Liver (tissue), 3 donors: ENCODE measurements around the gene ZNF662.
A peak's percentile ranks its signal among the peaks of the same experiment; 100 is the strongest.

Experiments
- CTCF ChIP-seq: fragments of 150-350 bp; IDR thresholded peaks from 2 replicates; pipeline ENCODE4 v1.5.1; 2017; ENCODE audit warnings: improper control_type of control experiment, low read depth, low read length; ENCODE audit not compliant: missing input control
- FOXA1 ChIP-seq: IDR thresholded peaks from 2 replicates; pipeline ENCODE4 v1.6.1; 2016; ENCODE audit warnings: antibody characterized with exemption
- GABPA ChIP-seq, 2 donors: IDR thresholded peaks in 1 of 2; conservative IDR thresholded peaks in 1 of 2; 2 replicates each; pipeline ENCODE4 v1.6.1; 2016; ENCODE audit warnings: antibody characterized with exemption in 2 of 2, mild to moderate bottlenecking in 1 of 2, moderate library complexity in 1 of 2
- JUND ChIP-seq, 2 donors: IDR thresholded peaks; 2 replicates each; pipeline ENCODE4 v1.6.1; 2016; ENCODE audit warnings: antibody characterized with exemption in 2 of 2
- MAX ChIP-seq: IDR thresholded peaks from 2 replicates; pipeline ENCODE4 v1.6.1; 2016; ENCODE audit warnings: antibody characterized with exemption
- RAD21 ChIP-seq, 2 donors: IDR thresholded peaks; 2 replicates each; pipeline ENCODE4 v1.6.1; 2016; ENCODE audit warnings: antibody characterized with exemption in 2 of 2, mild to moderate bottlenecking in 2 of 2
- REST ChIP-seq: IDR thresholded peaks from 2 replicates; pipeline ENCODE4 v1.6.1; 2016; ENCODE audit warnings: antibody characterized with exemption, mild to moderate bottlenecking
- SP1 ChIP-seq: IDR thresholded peaks from 2 replicates; pipeline ENCODE4 v1.6.1; 2018; ENCODE audit warnings: antibody characterized with exemption, mild to moderate bottlenecking
- donor health status: healthy.
- donor health status: healthy.

GRCh38 chr3:42874749-42875148 lies 31.2 kb upstream of the ZNF662 start:
- TF ChIP-seq SP1 (no peak), CTCF (no peak), FOXA1 (no peak), RAD21 (IDR thresholded peaks at IDR 0.05) (no peak), REST (no peak), GABPA (IDR thresholded peaks at IDR 0.05 in 1 of 2, conservative IDR thresholded peaks at IDR 0.05 in 1 of 2) (no peak), JUND (IDR thresholded peaks at IDR 0.05) (peak in 1 of 2 donors; percentile 41), MAX (no peak)
